Fibroblast of pulmonary artery (primary cell): Measurements from ENCODE around the gene MAP2.

Experiments used
- DNase-seq: peaks from one replicate; pipeline ENCODE4 v3.0.0-alpha.2; 2010; ENCODE audit warnings: low read depth
- H3K4me3 ChIP-seq: replicated peaks from 2 replicates; pipeline ENCODE4 v1.5.1; 2011; ENCODE audit warnings: low read depth, mild to moderate bottlenecking, control low read depth, low read length, moderate library complexity
- CTCF ChIP-seq: IDR thresholded peaks from 2 replicates; pipeline ENCODE4 v1.5.1; 2011; ENCODE audit warnings: mild to moderate bottlenecking, control low read depth, low read length, inconsistent platforms; ENCODE audit errors: missing control alignments

The MAP2 gene

GRCh38 chr2:209398463-209398862 is 25.4 kb upstream of the MAP2 start:
- H3K4me3 ChIP-seq: no peak overlapping the region
- no peak for TF ChIP-seq CTCF
- DNase-seq: no peak

GRCh38 chr2:209401788-209402187 is 22.1 kb upstream of the MAP2 start:
- H3K4me3 ChIP-seq: no peak overlapping the region
- TF ChIP-seq CTCF: no peak
- no peak for DNase-seq

DNA sequence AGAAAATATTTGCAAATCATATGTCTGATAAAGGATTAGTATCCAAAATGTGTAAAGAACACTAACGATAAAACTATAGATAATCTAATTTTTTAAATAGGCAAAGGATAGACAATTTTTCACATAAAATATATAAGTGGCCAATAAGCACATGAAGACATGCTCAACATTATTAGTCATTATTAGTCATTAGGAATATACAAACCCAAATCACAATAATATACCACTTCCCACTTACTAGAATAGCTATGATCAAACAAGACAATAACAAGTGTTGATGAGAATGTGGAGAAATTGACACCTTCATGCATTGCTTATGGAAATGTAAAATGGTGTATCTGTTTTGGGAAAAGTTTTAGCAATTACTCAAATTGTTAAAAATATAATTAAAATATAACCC is 12.6 kb upstream of the MAP2 start:
- H3K4me3 ChIP-seq: no peak overlapping the region
- DNase-seq: no peak
- no peak for TF ChIP-seq CTCF

GRCh38 chr2:209411718-209412117 is 12.1 kb upstream of the MAP2 start:
- H3K4me3 ChIP-seq: no peak overlapping the region
- DNase-seq: no peak
- no peak for TF ChIP-seq CTCF

GRCh38 chr2:209413311-209414014 is 10.4 kb upstream of the MAP2 start:
- no peak for TF ChIP-seq CTCF
- no peak overlapping the region for H3K4me3 ChIP-seq
- DNase-seq: no peak

DNA sequence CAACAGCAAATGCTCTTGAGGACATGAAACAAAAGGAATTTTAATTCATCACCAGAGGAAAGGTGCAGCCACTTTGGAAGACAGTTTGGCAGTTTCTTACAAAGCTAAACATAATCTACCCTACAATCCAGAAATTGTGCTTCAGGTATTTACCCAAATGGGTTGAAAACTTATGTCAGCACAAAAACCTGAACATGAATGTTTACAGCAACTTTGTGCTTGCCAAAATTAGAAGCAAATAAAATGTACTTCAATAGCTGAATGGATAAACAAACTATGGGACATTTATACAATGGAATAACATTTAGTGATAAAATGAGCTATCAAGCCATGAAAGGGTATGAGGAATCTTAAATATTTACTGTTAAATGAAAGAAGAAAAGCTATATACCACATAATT is 6.9 kb upstream of the MAP2 start:
- no peak overlapping the region for H3K4me3 ChIP-seq
- no peak for TF ChIP-seq CTCF
- DNase-seq: no peak

- H3K4me3 ChIP-seq: no peak overlapping the region
- no peak for DNase-seq
- no peak for TF ChIP-seq CTCF
Measured at GRCh38 chr2:209422191-209422754, 1.6 kb upstream of the MAP2 start.
